ENCODE results near the gene SMG1. TPM values are rescaled to one million over a fixed set of nuclear protein-coding genes. Genes with fewer than 3 reads are reported as not detected.
"Not testable (repeated sequence)": the region's sequence is repeated elsewhere in the genome, so short reads cannot be mapped to it uniquely, and the experiment has no call there.

The SMG1 gene
- total and polyA plus RNA-seq, 10 donors = 8.4 to 154 (median 114) TPM

GRCh38 chr16:18902778-18903177, 23.4 kb downstream of the SMG1 start:
- intact Hi-C loops (cut with DNase I; ENCODE audit: low total_unique reads); H3K9me3 ChIP-seq; H3K27ac ChIP-seq; DNase-seq; H3K27me3 ChIP-seq (replicated peaks in 1 of 7); H3K4me3 ChIP-seq; H3K36me3 ChIP-seq: not testable (repeated sequence)
- peaks cover 3 to 88% (median 35%) of the 10 kb centered on the region in 6 donors for H3K4me1 ChIP-seq
- WGBS, 5 donors = 82 to 97% (median 87%) methylated on average over 7 of the region's 7 CpGs

- H3K4me1 ChIP-seq = peaks cover 3 to 88% (median 32%) of the 10 kb centered on the region in 6 donors
- DNase-seq; H3K27me3 ChIP-seq (replicated peaks in 1 of 7); H3K9me3 ChIP-seq; H3K36me3 ChIP-seq; H3K27ac ChIP-seq; H3K4me3 ChIP-seq; intact Hi-C loops (cut with DNase I; ENCODE audit: low total_unique reads): not testable (repeated sequence)
- 86 to 97% (median 89%) methylated on average over 3 of the region's 3 CpGs for WGBS, 5 donors
Observed at GRCh38 chr16:18902044-18902443, 24.2 kb downstream of the SMG1 start.

GRCh38 chr16:18901194-18901593, 25.0 kb downstream of the SMG1 start:
- DNase-seq; intact Hi-C loops (cut with DNase I; ENCODE audit: low total_unique reads); H3K27ac ChIP-seq; H3K4me3 ChIP-seq; H3K27me3 ChIP-seq (replicated peaks in 1 of 7); H3K9me3 ChIP-seq: not testable (repeated sequence)
- 62 to 90% (median 69%) methylated on average over 1 of the region's 1 CpG for WGBS, 5 donors
- Histone ChIP-seq H3K36me3 (peaks cover 0 to 11% (median 0%) of the 10 kb centered on the region in 6 donors), H3K4me1 (peaks cover 3 to 84% (median 30%) of the 10 kb centered on the region in 6 donors)

GRCh38 chr16:18884456-18884855, 41.8 kb downstream of the SMG1 start:
- intact Hi-C loops (cut with DNase I; ENCODE audit: low total_unique reads); DNase-seq; H3K4me1 ChIP-seq; H3K27ac ChIP-seq; H3K9me3 ChIP-seq; H3K4me3 ChIP-seq; H3K27me3 ChIP-seq (replicated peaks in 1 of 7): not testable (repeated sequence)
- peaks cover 0 to 79% (median 33%) of the 10 kb centered on the region in 6 donors for H3K36me3 ChIP-seq
- WGBS, 5 donors = 69 to 84% (median 71%) methylated on average over 2 of the region's 2 CpGs

- H3K27me3 ChIP-seq (replicated peaks in 1 of 7); DNase-seq; H3K4me1 ChIP-seq; intact Hi-C loops (cut with DNase I; ENCODE audit: low total_unique reads); H3K4me3 ChIP-seq; H3K27ac ChIP-seq; H3K9me3 ChIP-seq: not testable (repeated sequence)
- peaks cover 0 to 95% (median 40%) of the 10 kb centered on the region in 6 donors for H3K36me3 ChIP-seq
- WGBS, 5 donors = 91 to 99% (median 93%) methylated on average over 4 of the region's 4 CpGs
Observed at GRCh38 chr16:18877734-18878133, 48.5 kb downstream of the SMG1 start.

GRCh38 chr16:18877259-18877658, 48.9 kb downstream of the SMG1 start:
- H3K27me3 ChIP-seq (replicated peaks in 1 of 7); intact Hi-C loops (cut with DNase I; ENCODE audit: low total_unique reads); H3K27ac ChIP-seq; H3K4me3 ChIP-seq; DNase-seq; H3K9me3 ChIP-seq; H3K4me1 ChIP-seq: not testable (repeated sequence)
- 63 to 79% (median 77%) methylated on average over 4 of the region's 4 CpGs for WGBS, 5 donors
- H3K36me3 ChIP-seq = peaks cover 0 to 95% (median 38%) of the 10 kb centered on the region in 6 donors

GRCh38 chr16:18876301-18876700, 49.9 kb downstream of the SMG1 start:
- peaks cover 0 to 95% (median 39%) of the 10 kb centered on the region in 6 donors for H3K36me3 ChIP-seq

GRCh38 chr16:18869043-18869771, 57.0 kb downstream of the SMG1 start:
- H3K27me3 ChIP-seq (replicated peaks in 1 of 7); H3K27ac ChIP-seq; H3K4me3 ChIP-seq; DNase-seq; H3K4me1 ChIP-seq; intact Hi-C loops (cut with DNase I; ENCODE audit: low total_unique reads); H3K9me3 ChIP-seq: not testable (repeated sequence)
- 40 to 82% (median 65%) methylated on average over 2 of the region's 2 CpGs for WGBS, 5 donors
- peaks cover 0 to 100% (median 46%) of the 10 kb centered on the region in 6 donors for H3K36me3 ChIP-seq

More at GRCh38 chr16:18876301-18876700, 49.9 kb downstream of the SMG1 start:
- H3K4me1 ChIP-seq; H3K27ac ChIP-seq; H3K27me3 ChIP-seq (replicated peaks in 1 of 7); H3K9me3 ChIP-seq; H3K4me3 ChIP-seq; DNase-seq; intact Hi-C loops (cut with DNase I; ENCODE audit: low total_unique reads): not testable (repeated sequence)
- WGBS, 5 donors = 84 to 98% (median 94%) methylated on average over 5 of the region's 5 CpGs

- H3K4me3 ChIP-seq; H3K4me1 ChIP-seq; H3K27ac ChIP-seq; H3K9me3 ChIP-seq; intact Hi-C loops (cut with DNase I; ENCODE audit: low total_unique reads); H3K27me3 ChIP-seq (replicated peaks in 1 of 7); DNase-seq: not testable (repeated sequence)
- WGBS, 5 donors = 89 to 98% (median 93%) methylated on average over 2 of the region's 2 CpGs
- peaks cover 0 to 99% (median 51%) of the 10 kb centered on the region in 6 donors for H3K36me3 ChIP-seq
Observed at GRCh38 chr16:18866277-18866823, 59.9 kb downstream of the SMG1 start.

GRCh38 chr16:18862891-18863290, 63.3 kb downstream of the SMG1 start:
- H3K27me3 ChIP-seq (replicated peaks in 1 of 7); H3K9me3 ChIP-seq; intact Hi-C loops (cut with DNase I; ENCODE audit: low total_unique reads); DNase-seq; H3K27ac ChIP-seq; H3K4me1 ChIP-seq; H3K4me3 ChIP-seq: not testable (repeated sequence)
- peaks cover 0 to 97% (median 44%) of the 10 kb centered on the region in 6 donors for H3K36me3 ChIP-seq

Data from spleen (tissue), 11 donors.